Measurements from ENCODE around the gene TRIM25. TPM values are rescaled to one million over a fixed set of nuclear protein-coding genes. Genes with fewer than 3 reads are reported as not detected.

TRIM25 gene
- polyA plus RNA-seq, 12 donors = 12.2 to 36.7 (median 15.4) TPM; not detected in 1

DNA sequence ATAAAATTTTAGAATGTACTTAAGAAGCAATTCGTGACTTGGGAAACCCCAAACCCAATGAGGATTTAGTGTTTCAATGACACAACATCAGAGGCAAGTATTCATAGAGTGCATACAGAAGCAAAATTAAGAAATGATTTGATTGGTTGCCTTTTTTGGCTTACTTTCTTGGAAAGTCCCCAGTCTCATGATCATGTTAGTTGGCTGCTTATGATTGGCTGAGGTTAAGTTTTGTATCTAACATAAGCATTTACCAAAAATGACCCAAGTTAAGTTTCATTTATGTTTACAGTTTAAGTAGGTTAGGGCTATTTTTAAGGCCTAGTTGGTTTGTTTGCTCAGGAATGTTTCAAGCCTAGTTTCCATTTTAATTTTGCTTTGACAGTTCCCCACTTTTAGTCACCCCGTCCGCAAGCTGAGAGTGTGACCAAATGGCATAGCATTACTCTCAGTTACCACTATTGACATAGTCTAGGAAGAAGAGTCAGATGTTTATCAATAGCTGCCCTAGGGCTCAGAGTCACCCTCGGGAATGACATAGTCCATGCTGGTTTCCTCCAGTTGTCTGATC lies 43.7 kb downstream of the TRIM25 start:
- DNase-seq = no peak

DNA sequence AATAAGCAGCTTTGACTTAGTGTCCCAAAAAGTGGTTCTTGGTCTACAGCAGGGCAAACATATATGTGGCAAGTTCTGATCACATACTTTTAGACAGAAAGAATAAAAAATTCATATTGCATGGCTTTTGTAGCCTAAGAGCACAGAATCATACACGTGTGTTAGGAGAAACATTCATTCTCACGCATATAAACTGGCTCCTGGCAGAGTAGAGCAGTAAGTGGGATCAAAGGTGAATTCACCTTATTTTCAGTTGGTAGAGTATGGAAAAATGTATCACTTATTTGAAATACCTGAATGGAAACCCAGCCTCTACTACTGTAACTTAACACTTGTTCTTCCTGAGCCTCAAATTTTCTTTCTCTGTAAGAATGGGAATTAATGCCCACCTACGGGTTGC lies 45.1 kb downstream of the TRIM25 start:
- DNase-seq = no peak

DNA sequence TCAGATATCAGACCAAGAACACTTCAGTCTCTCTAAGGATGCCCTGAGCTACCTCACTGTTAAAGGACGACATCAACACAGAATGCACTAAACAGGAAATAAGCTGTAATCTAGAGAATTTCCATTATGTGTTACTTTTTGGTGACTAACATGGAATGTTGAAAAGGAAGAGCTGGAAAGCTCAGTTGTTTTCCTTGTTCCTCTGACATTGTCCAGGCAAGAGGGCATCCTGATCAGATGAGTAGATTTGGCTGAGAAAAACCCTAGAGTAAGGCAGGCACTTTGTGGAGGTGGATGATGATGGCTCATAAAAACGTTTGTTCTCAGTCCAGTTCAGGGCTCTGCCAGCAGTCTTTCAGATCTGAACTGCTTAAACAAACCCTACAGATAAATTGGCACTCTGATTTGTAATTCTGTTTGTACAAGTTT lies 45.9 kb downstream of the TRIM25 start:
- no peak for DNase-seq

DNA sequence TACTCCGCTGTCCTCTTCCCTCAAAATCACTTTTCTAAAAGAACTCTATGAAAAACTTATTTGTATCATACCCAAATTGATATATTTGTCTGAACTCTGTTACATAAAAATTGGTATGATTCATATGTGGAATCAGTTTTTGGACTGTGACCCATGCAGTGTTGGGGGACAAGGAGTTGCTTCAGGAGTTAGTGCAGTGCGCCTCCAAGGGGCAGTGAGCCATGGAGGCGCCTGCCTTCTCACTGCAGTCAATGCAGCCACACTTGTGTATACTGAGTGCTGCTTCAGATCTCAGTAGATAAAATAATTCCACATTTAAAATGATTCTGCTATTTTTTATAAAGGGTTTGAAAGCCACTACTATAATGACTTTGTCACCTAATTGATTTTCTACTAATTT lies 47.4 kb downstream of the TRIM25 start:
- DNase-seq = no peak

DNA sequence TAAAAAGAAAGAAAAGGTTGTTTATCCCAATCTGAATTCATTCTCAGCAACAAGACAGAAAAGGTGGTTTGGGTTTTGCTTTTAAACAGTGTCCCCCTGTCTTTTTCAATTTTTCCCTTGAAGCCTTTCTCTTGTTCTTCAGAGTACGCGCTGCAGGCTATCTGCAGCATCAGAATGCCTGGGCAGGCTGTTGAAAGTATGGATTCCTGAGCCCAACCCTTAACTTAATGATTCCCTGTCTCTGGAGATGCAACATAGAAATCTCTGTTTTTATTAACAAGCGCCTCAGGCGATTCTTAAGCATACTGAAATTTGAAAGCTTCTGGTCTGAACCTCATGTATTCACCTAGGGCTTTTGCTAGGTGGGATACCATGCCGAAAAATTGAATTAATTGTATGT lies 47.8 kb downstream of the TRIM25 start:
- DNase-seq = no peak

DNA sequence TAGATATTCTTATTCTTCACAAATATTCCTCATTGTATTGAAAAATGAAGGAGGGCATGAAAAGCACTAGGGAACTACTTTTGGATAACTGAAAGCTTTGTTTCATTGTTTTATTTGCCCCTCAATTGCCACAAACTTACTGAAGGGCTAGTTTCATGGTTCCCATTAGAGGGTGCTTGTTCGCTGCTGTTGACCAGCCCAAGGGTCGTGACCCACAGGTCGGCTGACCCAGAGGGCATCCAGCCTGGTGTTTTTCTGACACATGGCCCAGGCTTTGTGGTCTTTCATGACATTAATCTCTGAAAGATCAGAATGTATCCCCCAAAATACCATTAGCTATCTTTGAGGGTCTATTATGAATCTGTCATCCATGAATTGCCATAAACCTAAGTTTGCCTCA lies 49.9 kb downstream of the TRIM25 start:
- DNase-seq = no peak

DNA sequence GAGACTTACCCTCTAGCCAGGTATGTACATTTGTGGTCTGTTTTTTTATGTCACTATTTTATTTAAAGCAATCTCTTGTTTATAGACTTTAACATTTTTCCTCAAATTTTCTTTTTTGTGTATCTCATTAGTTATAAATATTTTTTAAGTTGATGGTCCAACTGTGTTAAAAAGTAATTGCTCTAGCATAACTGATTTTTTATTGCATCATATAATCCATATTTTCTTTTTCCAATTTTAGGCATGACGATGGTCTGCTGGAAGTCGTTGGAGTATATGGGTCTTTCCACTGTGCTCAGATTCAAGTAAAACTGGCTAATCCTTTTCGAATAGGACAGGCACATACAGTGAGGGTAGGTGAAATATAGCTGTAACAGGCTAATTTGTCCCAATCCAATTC lies 52.0 kb downstream of the TRIM25 start:
- no peak for DNase-seq

DNA sequence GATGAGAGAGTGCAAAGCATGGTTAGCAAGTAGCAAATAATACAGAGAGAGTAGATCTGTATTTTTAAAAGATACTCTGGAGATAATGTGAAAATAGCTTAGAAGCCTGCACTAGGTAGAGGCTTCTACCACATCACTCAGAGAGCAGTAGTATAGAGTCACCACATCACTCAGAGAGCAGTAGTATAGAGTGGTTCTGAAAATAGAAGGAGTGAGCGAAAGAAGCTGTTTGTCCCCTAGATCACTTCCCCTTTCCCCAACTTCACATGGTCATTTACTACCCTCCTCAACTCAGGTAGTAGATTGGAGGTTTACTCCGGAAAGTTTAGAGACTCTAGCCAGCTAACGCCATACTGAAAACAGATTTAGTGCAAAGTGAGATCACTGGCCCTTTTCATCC lies 62.8 kb downstream of the TRIM25 start:
- no peak for DNase-seq

DNA sequence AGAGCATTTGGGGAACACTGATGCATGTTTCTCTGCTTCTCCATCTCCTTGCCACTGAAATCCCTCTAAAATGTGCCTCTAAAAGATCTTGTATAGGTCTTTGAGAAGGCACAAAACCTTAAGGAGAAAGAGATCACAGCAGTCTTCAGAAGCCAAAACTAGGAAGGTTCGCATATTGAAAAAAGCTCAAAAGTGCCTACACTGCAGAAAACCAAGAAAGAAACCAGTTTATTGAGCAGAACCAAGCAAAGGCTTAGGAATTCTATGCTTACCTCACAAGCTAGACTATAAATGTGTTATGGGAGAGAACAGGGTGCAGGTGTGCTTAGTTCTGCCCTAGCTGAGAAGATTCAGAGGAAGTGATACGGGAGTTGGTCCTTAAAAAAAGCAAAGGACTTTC lies 63.3 kb downstream of the TRIM25 start:
- no peak for DNase-seq

DNA sequence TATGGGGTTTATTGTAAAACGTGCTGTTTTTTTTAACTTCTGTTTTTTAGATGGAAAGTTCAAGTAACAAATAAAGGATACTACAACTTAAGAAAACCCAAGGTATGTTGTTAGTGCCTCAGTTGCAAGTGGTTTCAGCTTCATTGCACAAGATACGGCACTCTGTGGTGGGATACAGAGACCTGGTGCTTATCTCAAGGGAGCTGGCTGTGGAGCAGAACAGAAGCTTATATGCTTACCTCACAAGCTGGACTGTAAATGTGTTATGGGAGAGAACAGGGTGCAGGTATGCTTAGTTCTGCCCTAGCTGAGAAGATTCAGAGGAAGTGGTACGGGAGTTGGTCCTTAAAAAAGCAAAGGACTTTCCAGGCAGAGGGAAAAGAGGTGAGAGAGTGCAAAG lies 64.7 kb downstream of the TRIM25 start:
- no peak for DNase-seq

DNA sequence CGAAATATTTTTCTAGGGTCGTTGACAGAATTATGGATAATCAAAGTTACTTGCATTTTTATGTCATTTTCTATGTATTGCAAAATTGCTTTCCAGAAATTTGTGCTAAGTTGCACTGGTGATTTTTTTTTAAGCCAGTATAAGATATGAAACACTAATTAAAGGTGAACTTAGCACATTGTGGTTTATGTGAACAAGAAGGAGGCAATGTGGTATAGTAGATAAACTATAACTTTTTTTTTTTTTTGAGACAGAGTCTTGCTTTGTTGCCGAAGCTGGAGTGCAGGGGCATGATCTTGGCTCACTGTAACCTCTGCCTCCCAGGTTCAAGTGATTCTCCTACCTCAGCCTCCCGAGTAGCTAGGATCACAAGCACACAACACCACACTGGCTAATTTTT lies 66.7 kb downstream of the TRIM25 start:
- no peak for DNase-seq

DNA sequence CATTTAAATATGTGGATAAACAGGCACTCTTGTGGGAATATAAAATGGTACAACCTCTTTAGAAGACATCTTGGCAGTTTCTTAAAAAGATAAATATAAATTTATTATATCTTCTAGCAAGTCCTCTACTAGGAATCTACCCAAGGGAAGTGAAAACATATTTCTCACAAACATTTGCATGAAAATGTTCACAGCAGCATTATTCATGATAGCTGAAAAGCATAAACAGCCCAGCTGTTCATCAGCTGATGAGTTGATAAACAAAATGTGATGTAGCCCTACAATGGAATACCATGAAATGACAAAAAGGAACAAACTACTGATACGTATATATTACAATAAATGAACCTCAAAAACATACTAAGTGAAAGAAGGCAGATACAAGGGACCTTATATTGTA lies 67.9 kb downstream of the TRIM25 start:
- no peak for DNase-seq

DNA sequence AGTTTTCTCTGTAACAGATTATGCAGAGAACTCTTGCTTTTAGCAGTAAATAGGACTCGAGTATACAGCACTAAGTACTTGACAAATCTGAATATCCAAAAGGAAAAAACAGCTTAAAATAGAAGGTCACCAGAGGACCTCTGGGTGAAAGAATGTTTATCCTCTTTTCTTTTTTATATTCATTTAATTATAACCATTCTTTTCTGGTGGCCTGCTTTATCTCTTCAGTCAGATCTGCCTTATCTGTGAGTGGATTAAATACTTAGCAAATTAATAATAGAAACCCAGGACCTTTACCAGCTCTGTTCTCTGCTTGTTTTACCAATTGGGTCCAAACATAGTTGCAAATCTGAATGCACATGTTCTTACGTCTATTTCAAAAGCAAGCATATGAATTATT lies 71.3 kb downstream of the TRIM25 start:
- no peak for DNase-seq

DNA sequence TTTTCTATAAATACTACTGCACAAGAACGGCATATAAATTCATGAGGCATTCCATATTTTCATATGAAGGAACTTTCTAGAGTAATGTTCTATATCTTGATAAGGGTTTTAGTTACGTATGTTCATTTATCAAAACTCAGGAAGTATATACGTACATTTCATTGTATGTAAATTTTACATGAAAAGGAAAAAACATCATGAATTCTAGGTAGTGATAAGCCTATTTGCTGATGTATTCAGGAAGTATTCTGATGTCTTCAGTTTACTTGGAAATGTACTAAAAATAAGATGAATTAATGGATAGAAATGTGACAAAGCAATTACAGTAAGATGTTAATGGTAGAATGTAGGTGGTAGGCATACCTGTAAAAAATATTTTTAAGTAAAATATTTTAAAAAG lies 75.2 kb downstream of the TRIM25 start:
- no peak for DNase-seq

Other genes with a start within 250 kb of the TRIM25 start
- 1 to 10 TPM in 10 of 12 donors, not detected in 2; 1.4 to 3.6 (median 1.9) TPM for gene C17orf67, start 80.1 kb downstream of the TRIM25 start, polyA plus RNA-seq (ENCODE audit: insufficient read length in 12 of 12)
- gene DGKE, start 79.9 kb downstream of the TRIM25 start, polyA plus RNA-seq (ENCODE audit: insufficient read length in 12 of 12) = 10 to 100 TPM in 1 of 12 donors, 1 to 10 TPM in 10, not detected in 1; 3.2 to 16.0 (median 6.6) TPM
- 10 to 100 TPM in 11 of 12 donors, not detected in 1; 16.2 to 22.0 (median 18.8) TPM for gene COIL, start 47.0 kb upstream of the TRIM25 start, polyA plus RNA-seq (ENCODE audit: insufficient read length in 12 of 12)
- gene SCPEP1, start 64.1 kb upstream of the TRIM25 start, polyA plus RNA-seq (ENCODE audit: insufficient read length in 12 of 12) = 10 to 100 TPM in 11 of 12 donors, not detected in 1; 10.8 to 25.0 (median 18.1) TPM
- gene AKAP1, start 171.2 kb upstream of the TRIM25 start, polyA plus RNA-seq (ENCODE audit: insufficient read length in 12 of 12) = 10 to 100 TPM in 11 of 12 donors, not detected in 1; 45.8 to 86.5 (median 61.3) TPM

Data from muscle of arm (tissue), 12 donors.